Activated CD8-positive, alpha-beta T cell treated with anti-CD3 and anti-CD28 coated beads for 36 hours (primary cell): ENCODE data around the gene MBD3L2. TPM values are rescaled to one million over a fixed set of nuclear protein-coding genes. Genes with fewer than 3 reads are reported as not detected.
A peak's percentile ranks its signal among the peaks of the same experiment; 100 is the strongest.

Experiments
- ATAC-seq: fragments of 200-7000 bp; cut with Tn5 transposase; one replicate; pipeline ENCODE4 v1.10.0; 2021; ENCODE audit warnings: mild to moderate bottlenecking, moderate library complexity
- CTCF ChIA-PET: fragments of 350-600 bp; sonication (Branson Sonifier 250); formaldehyde crosslinking; loops from one replicate; lab custom pipeline; 2021; ENCODE audit warnings: antibody characterized with exemption; lab: Charles Lee
- POLR2A ChIA-PET: fragments of 350-600 bp; sonication (Branson Sonifier 250); formaldehyde crosslinking; loops from one replicate; lab custom pipeline; 2021; ENCODE audit warnings: antibody characterized with exemption; lab: Charles Lee
- DNase-seq: peaks from one replicate; pipeline ENCODE4 v3.0.0-alpha.2; 2020
- H3K27ac Mint-ChIP-seq: one replicate; pipeline ENCODE4 v1.8.0; 2021; ENCODE audit warnings: mild to moderate bottlenecking, mixed read lengths
- H3K27me3 Mint-ChIP-seq: one replicate; pipeline ENCODE4 v1.8.0; 2021; ENCODE audit warnings: mixed read lengths
- H3K36me3 Mint-ChIP-seq: one replicate; pipeline ENCODE4 v1.8.0; 2021; ENCODE audit warnings: low read depth, mixed read lengths
- H3K4me1 Mint-ChIP-seq: one replicate; pipeline ENCODE4 v1.8.0; 2021; ENCODE audit warnings: low read depth, mixed read lengths
- H3K4me3 Mint-ChIP-seq: one replicate; pipeline ENCODE4 v1.8.0; 2021; ENCODE audit warnings: mild to moderate bottlenecking, moderate library complexity, mixed read lengths
- H3K9me3 Mint-ChIP-seq: one replicate; pipeline ENCODE4 v1.8.0; 2021; ENCODE audit warnings: mixed read lengths
- CTCF ChIP-seq: fragments of 200-600 bp; IDR thresholded peaks from one replicate; pipeline ENCODE4 v1.8.0; 2022; ENCODE audit warnings: antibody characterized with exemption, mild to moderate bottlenecking
- intact Hi-C: fragments of 100-400 bp; cut with micrococcal nuclease; formaldehyde crosslinking; loops from one replicate; pipeline ENCODE4 v1.10.0; 2022
- total RNA-seq, 2 experiments: library from RNA; stranded (reverse); gene quantifications; one replicate each; pipeline ENCODE4 v1.2.3, GENCODE V29; 2021

MBD3L2 gene
- total RNA-seq, 2 experiments from 2014 or later = not detected

DNA sequence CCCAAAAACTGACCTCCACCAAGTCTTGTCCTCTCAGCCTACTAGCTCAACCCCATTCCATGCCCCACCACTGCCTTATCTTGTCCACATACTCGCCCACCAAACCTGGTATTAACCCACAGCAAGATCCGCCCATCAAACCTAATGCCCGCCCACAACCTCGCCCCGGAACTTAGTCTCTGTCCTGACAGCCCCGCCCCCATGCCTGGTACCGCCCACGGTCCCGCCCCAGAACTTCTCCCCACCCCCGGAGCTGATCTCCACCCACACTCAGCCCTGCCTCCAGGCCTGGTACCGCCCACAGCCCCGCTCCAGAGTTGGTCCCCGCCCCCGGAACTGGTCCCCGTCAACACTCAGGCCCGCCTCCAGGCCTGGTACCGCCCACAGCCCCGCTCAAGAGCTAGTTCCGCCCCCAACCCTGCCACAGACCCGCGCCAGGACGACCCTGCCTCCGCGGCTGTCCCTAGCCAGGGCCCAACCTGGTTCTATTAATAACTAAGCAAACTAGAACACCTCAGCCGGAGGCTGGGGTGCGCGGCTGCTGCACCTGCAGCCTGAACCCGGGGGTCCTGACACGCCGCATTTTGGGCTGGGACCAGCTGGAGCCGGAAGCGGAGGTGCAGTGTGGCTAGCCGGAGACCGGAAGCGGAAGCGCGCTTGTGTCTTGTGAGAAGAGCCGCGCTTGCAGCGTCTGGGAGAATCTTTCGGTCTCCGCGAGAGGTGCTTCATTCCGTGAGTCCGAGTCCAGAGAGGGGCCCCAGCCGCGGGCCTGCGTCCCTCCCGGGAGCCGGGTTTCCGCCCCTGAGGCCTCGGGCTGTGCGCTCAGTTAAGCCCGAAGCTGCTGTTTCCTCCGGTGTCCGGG is 20.2 kb downstream of the MBD3L2 start, which contains the start of gene ZNF557:
Gene ZNF557 (plus strand): TSS at position 662 of the 862 bp plus-strand sequence. CDS start 5,372 bp downstream, outside the sequence.
- POLR2A ChIA-PET = interaction anchor here (0.9 to 3.7 kb wide), 8 partner anchors 12 to 427 kb away, joined by 3 to 14 read pairs (median 3); no protein-coding TSS in a partner anchor
- CTCF ChIA-PET = interaction anchor here (0.6 to 1.6 kb wide), 6 partner anchors 12 to 452 kb away, joined by 3 to 4 read pairs (median 3); no protein-coding TSS in a partner anchor
- no peaks in the 10 kb centered on the region for H3K27me3 Mint-ChIP-seq

DNA sequence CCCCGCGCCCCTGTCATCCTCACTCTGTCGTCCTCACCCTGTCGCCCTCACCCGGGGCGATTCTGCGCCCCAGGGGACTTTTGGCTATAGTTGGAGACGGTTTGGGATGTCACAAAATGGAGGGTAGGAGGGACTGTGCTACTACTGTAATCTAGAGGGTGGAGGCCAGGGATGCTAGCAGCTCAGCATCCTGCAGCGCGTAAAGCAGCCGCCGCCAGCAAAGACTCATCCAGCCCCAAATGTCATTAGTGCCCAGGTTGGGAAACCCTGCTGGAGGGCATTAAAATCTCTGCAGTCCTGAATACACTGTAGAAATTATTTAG is 20.7 kb downstream of the MBD3L2 start:
- peaks cover 19% of the 10 kb centered on the region for H3K4me1 Mint-ChIP-seq
- H3K9me3 Mint-ChIP-seq = peaks cover 4% of the 10 kb centered on the region
- peak overlapping the region; percentile 77 for H3K27ac Mint-ChIP-seq
- peak overlapping the region; percentile 89 for H3K4me3 Mint-ChIP-seq
- H3K36me3 Mint-ChIP-seq = peaks cover 36% of the 10 kb centered on the region
- intact Hi-C loops = no loop called here
- ATAC-seq (peak; percentile 10), DNase-seq (no peak)
- CTCF ChIA-PET = interaction anchor here (1.1 to 1.6 kb wide), 3 partner anchors 12 to 286 kb away, joined by 3 to 4 read pairs (median 3); no protein-coding TSS in a partner anchor
- H3K27me3 Mint-ChIP-seq = no peaks in the 10 kb centered on the region
- no peak for TF ChIP-seq CTCF
- POLR2A ChIA-PET = interaction anchor here (0.9 to 3.7 kb wide), 5 partner anchors 11 to 180 kb away, joined by 3 to 14 read pairs (median 4); no protein-coding TSS in a partner anchor

More for the DNA sequence above, 20.2 kb downstream of the MBD3L2 start, which contains the start of gene ZNF557:
- TF ChIP-seq CTCF = no peak
- intact Hi-C loops = no loop called here
- peak within 1 kb of the TSS; percentile 89 for H3K4me3 Mint-ChIP-seq
- peaks cover 16% of the 10 kb centered on the region for H3K4me1 Mint-ChIP-seq
- DNase-seq (peak; percentile 100), ATAC-seq (peak; percentile 98)
- H3K9me3 Mint-ChIP-seq = peaks cover 2% of the 10 kb centered on the region
- H3K36me3 Mint-ChIP-seq = peaks cover 31% of the 10 kb centered on the region
- peak within 1 kb of the TSS; percentile 77 for H3K27ac Mint-ChIP-seq

DNA sequence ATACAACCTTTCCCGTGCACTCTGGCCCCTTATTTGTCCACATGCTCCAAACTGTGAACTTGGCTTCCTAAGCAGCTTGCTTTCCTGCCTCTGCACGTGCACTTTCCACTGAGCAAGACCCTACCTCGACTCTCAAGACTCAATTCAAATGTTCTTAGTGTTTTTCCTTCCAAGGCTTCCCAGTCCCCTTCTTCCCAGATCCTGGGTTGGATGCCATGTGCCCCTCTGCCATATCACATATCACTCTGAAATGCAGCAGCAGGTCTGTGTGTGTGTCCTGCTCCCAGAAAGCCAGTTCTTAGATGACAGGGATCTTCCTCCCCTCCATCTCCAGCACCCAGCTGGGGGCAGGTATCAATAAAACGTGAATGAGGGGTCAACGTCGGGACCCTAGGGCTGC is 23.4 kb downstream of the MBD3L2 start:
- no peaks in the 10 kb centered on the region for H3K27me3 Mint-ChIP-seq
- H3K36me3 Mint-ChIP-seq = peaks cover 63% of the 10 kb centered on the region
- no peak for ATAC-seq
- POLR2A ChIA-PET = no interaction called here
- no peak overlapping the region for H3K27ac Mint-ChIP-seq
- intact Hi-C loops = no loop called here
- H3K4me3 Mint-ChIP-seq = peak overlapping the region; percentile 19
- DNase-seq = no peak
- CTCF ChIA-PET = no interaction called here
- peaks cover 10% of the 10 kb centered on the region for H3K9me3 Mint-ChIP-seq
- no peak for TF ChIP-seq CTCF
- peaks cover 19% of the 10 kb centered on the region for H3K4me1 Mint-ChIP-seq

- Mint-ChIP-seq H3K4me3 (no peak overlapping the region), H3K4me1 (peaks cover 18% of the 10 kb centered on the region), H3K27ac (no peak overlapping the region), H3K27me3 (no peaks in the 10 kb centered on the region), H3K9me3 (peaks cover 27% of the 10 kb centered on the region), H3K36me3 (peaks cover 84% of the 10 kb centered on the region)
- ATAC-seq = no peak
- ChIA-PET CTCF (no interaction called here), POLR2A (no interaction called here)
- DNase-seq = no peak
- TF ChIP-seq CTCF = no peak
- intact Hi-C loops = no loop called here
Observed at GRCh38 chr19:7074705-7075282, 25.7 kb downstream of the MBD3L2 start.
